HuH-7 (cell line): ENCODE data around the gene PPP1R2B.

Experiments used
- DNase-seq: peaks from one replicate; pipeline ENCODE4 v3.0.0; 2011; ENCODE audit warnings: low spot score

The PPP1R2B gene

DNA sequence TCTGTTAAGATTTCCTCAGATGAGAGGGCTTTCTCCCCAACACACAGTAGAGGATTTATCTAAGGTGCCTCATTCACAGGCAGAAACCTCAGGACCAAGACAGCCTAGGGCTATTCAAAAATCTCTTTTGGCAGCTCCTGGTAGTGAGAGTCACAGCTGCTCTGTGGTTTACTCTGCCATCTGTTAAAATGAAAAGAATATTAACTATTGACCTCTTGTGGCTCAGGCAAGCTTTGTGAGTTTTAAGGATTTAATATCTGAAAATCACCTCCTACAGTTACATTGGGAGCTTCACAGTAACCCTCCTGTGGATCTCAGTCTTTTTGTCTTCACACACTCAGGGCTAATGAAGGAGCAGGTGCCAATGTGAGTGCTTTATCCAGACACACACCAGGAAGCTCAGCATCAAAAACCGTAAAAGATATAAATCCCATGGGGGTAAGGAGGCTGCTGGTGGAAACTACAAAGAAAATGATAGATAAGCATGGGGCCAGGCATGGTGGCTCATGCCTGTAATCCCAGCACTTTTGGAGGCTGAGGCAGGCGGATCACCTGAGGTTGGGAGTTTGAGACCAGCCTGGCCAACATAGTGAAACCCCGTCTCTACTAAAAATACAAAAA, 29.7 kb downstream of the PPP1R2B start:
- DNase-seq, result no peak

DNA sequence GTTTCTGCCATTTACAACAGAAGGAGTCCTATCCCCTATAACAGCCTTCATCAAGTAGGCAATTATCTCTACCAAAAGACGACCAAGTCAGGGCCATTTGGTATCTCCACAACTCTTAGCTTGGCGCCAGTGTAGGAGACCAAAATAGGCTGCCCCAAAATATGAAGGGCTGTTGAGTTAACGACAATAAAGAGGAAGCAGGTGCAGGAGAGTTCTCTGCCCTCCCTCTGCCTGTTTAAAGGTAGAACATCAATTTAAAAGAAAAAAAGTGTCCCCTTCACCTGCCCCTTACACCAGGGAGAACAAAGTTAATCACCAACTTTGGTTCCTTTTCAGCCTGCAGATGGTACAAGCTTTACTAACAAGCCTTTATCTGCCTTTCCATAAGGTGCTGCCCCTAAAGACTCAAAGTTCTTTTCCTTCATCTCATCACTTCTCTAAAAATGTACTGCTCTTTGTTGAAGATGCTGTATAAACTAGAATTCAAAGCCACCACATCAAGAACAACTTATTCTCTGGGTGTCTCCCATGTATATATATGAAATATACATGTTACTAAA, 33.3 kb downstream of the PPP1R2B start:
- DNase-seq, result no peak

DNA sequence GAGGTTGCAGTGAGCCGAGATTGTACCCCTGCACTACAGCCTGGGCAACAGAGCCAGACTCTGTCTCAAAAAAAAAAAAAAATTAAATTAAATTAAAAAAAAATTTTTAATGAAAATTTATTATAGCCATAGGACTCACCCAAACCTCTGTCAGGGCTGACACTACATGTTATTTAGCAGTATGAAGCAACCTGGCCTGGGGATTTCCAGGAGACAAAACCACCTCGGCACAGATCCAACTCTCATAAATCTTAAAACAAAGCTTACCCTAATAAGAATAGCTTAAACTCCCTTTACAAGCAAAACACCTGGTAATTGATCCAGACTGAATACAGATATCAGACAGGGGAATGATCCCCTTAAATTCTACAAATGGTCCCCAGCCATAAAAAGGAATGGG, 38.4 kb downstream of the PPP1R2B start:
- DNase-seq, result no peak

DNA sequence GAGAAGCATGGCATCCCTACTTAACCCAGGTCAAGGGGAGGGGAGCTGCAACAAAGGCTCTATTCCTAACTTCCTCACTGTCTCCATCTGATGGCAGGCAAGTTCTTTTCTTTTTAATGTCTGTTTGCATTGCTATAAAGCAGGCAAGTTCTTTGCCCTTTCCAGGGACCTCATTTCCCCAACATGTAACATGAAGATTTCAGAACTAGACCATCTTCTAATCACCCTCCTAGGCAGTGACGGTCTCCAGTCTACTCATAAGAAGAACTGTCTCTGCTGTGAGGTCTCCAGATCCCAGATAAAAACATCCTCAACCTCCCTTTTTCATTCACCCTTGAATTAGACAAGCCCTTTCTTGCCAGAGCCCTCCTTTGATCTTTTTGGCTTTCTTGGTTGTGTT, 42.1 kb downstream of the PPP1R2B start:
- DNase-seq, result peak; percentile 6

DNA sequence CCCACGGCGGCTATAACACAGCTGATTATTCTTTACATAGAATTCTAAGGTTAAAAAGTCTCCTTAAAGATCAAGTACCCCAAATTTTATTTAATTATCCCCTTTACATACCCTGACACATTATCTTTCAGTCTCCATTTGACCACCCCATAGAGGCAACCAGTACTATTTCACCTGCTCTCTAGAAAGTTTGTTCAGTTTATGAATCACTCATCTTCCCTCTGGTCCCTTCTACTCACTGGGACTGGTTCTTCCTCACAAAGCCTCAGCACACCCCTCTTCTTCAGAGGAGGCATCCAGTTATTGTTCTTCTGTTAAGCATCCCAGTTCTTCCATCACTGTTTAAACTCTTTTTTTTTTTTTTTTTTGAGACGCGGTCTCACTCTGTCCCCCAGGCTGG, 42.8 kb downstream of the PPP1R2B start:
- DNase-seq, result no peak

DNA sequence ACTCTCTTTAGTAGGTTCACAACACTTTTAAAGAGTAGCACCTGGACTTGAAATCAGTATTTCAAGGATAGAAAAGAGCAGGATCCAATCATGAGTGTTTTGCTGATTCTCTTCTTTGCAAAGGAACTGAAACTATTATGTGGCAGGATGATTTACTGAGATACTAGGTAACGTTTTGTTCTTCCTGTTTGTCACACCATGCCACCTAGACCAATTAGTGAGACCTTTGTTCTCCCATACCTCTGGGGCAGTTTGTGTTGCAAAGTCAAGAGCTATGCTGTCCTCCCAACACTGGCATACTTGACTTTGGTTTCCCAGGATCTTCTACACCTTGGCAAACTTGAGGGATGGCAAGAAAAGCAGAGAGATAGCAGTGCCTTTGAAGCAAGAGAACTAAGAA, 43.4 kb downstream of the PPP1R2B start:
- DNase-seq, result no peak

DNA sequence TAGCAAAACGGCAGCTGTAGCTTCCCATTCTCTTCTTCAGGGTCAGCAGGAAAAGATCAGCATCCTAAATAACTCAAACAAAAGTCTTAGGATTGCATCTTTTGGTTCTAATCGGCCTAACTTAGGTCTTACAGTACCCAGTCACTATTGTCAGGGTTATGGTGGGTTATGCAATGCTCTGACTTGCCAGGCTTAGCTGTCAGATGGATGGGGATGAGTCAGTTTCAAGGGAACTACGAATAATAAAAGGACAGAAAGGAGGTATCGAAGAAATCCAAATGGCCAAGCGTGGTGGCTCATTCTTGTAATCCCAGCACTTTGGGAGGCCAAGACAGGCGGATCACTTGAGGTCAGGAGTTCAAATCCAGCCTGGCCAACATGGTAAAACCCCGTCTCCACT, 46.5 kb downstream of the PPP1R2B start:
- no peak for DNase-seq
